CD4-positive, alpha-beta T cell (primary cell): ENCODE data around the gene KCNK1. TPM values are rescaled to one million over a fixed set of nuclear protein-coding genes. Genes with fewer than 3 reads are reported as not detected.

Source experiments
- ATAC-seq: fragments of 200-7000 bp; cut with Tn5 transposase; one replicate; pipeline ENCODE4 v1.10.0; 2022; ENCODE audit warnings: mild to moderate bottlenecking; ENCODE audit not compliant: poor library complexity
- CTCF ChIA-PET: fragments of 350-600 bp; sonication (Branson Sonifier 250); formaldehyde crosslinking; loops from one replicate; lab custom pipeline; 2021; ENCODE audit warnings: antibody characterized with exemption, inconsistent platforms; lab: Charles Lee
- POLR2A ChIA-PET: fragments of 350-600 bp; sonication (Branson Sonifier 250); formaldehyde crosslinking; loops from one replicate; lab custom pipeline; 2021; ENCODE audit warnings: antibody characterized with exemption, inconsistent platforms; lab: Charles Lee
- DNase-seq, 14 experiments: peaks; one replicate each; pipeline ENCODE4 v3.0.0-alpha.2; 2013 to 2020; ENCODE audit warnings: mixed read lengths in 2 of 14
- H3K27ac ChIP-seq, 2 donors: one replicate each; pipeline versions ENCODE4 v1.5.1 to v1.7.0; 2013; ENCODE audit warnings: low read length in 2 of 2, low read depth in 1 of 2, mild to moderate bottlenecking in 1 of 2
- H3K27me3 ChIP-seq, 2 experiments: 1 replicate in 1 of 2; 2 replicates in 1 of 2; pipeline versions ENCODE4 v1.6.1 to v1.7.0; 2013; ENCODE audit warnings: low read length in 2 of 2, control low read depth in 1 of 2, mild to moderate bottlenecking in 1 of 2, moderate library complexity in 1 of 2; ENCODE audit not compliant: insufficient read depth in 2 of 2, control insufficient read depth in 1 of 2
- H3K36me3 ChIP-seq: one replicate; pipeline ENCODE4 v1.6.1; 2013; ENCODE audit warnings: low read length, control low read depth; ENCODE audit not compliant: insufficient read depth
- H3K4me1 ChIP-seq: one replicate; pipeline ENCODE4 v1.6.1; 2013; ENCODE audit warnings: low read length, control low read depth; ENCODE audit not compliant: insufficient read depth
- H3K4me3 ChIP-seq: one replicate; pipeline ENCODE4 v1.5.1; 2013; ENCODE audit warnings: mild to moderate bottlenecking, low read length, moderate library complexity
- H3K9me3 ChIP-seq, 2 experiments: 1 replicate in 1 of 2; 2 replicates in 1 of 2; pipeline versions ENCODE4 v1.6.1 to v1.7.0; 2013; ENCODE audit warnings: low read length in 2 of 2, mild to moderate bottlenecking in 2 of 2, control low read depth in 1 of 2, moderate library complexity in 1 of 2; ENCODE audit not compliant: control insufficient read depth in 1 of 2, insufficient read depth in 1 of 2
- H3K27ac Mint-ChIP-seq: one replicate; pipeline ENCODE4 v1.8.0; 2020; ENCODE audit warnings: mixed read lengths
- H3K27me3 Mint-ChIP-seq: one replicate; pipeline ENCODE4 v1.8.0; 2021; ENCODE audit warnings: mixed read lengths
- H3K36me3 Mint-ChIP-seq: one replicate; pipeline ENCODE4 v1.8.0; 2021; ENCODE audit warnings: low read depth, mixed read lengths
- H3K4me1 Mint-ChIP-seq: one replicate; pipeline ENCODE4 v1.8.0; 2021; ENCODE audit warnings: low read depth, mixed read lengths
- H3K4me3 Mint-ChIP-seq: one replicate; pipeline ENCODE4 v1.8.0; 2020; ENCODE audit warnings: mild to moderate bottlenecking, mixed read lengths
- H3K9me3 Mint-ChIP-seq: one replicate; pipeline ENCODE4 v1.8.0; 2020; ENCODE audit warnings: mixed read lengths
- CTCF ChIP-seq: fragments of 200-600 bp; IDR thresholded peaks from one replicate; pipeline ENCODE4 v1.8.0; 2022; ENCODE audit warnings: antibody characterized with exemption, mild to moderate bottlenecking
- intact Hi-C, 2 experiments: fragments of 100-400 bp; cut with DNase I in 1 of 2; cut with micrococcal nuclease in 1 of 2; formaldehyde crosslinking; loops; one replicate each; pipeline versions ENCODE4 v1.15.1 to v1.9.0; 2023 to 2025; cut with DNase I, micrococcal nuclease
- microRNA-seq: library from miRNA; unstranded; fragments of <30 nt; microRNA quantifications from one replicate; pipeline ENCODE4 v1.2.0, GENCODE V29; 2021; ENCODE audit warnings: borderline microRNAs expressed, borderline replicate concordance
- total RNA-seq, 174 experiments: library from RNA in 2 of 174; stranded (reverse) in 2 of 174; gene quantifications; one replicate each; pipeline ENCODE4 v1.2.3 and lab custom pipeline; 2021 to 2026

The KCNK1 gene
- total RNA-seq, 2 experiments from 2014 or later: not detected

- ATAC-seq (no peak), DNase-seq (no peak)
- TF ChIP-seq CTCF: no peak
- H3K4me1 Mint-ChIP-seq: no peaks in the 10 kb centered on the region
- ChIA-PET POLR2A (no interaction called here), CTCF (no interaction called here)
- Histone ChIP-seq H3K27me3 (peaks cover 0 to 5% of the 10 kb centered on the region in 2 experiments), H3K36me3 (no peaks in the 10 kb centered on the region), H3K9me3 (no peaks in the 10 kb centered on the region), H3K27ac (no peak overlapping the region), H3K4me3 (no peak overlapping the region), H3K4me1 (no peaks in the 10 kb centered on the region)
- peaks cover 2% of the 10 kb centered on the region for H3K9me3 Mint-ChIP-seq
- H3K4me3 Mint-ChIP-seq: no peak overlapping the region
- H3K27me3 Mint-ChIP-seq: peaks cover 8% of the 10 kb centered on the region
- intact Hi-C loops: no loop called here
- H3K36me3 Mint-ChIP-seq: no peaks in the 10 kb centered on the region
- no peak overlapping the region for H3K27ac Mint-ChIP-seq
Measured at GRCh38 chr1:233719655-233720341, 105.9 kb downstream of the KCNK1 start.

DNA sequence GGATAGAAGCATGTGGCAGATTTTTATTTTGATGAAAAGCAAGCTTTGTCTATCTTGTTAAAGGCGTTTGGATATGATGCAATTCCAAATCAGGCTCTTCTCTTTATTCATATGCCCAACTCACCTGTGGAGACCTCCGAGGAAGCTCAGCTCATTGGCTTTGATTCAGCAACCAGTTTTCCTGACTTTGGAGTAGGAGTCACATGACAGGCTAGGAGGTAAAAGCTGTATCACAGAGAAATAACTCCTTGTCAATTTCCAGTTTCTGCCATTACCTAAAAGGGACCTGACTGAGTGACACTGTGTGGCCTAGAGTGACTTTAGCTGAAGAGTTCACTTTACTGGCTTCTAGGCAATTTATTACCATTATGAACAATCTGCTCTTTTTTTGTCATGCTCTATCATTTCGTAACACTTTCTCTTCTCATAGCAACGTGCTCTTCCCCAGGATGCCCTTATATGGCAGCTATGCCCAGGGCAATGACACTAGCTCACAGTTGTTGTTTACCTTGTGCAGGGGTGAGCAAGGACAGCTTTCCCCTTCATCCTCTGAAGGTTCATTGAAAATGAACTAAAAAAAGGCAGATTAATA lies 107.2 kb downstream of the KCNK1 start:
- Mint-ChIP-seq H3K36me3 (no peaks in the 10 kb centered on the region), H3K9me3 (peaks cover 2% of the 10 kb centered on the region), H3K27me3 (peaks cover 8% of the 10 kb centered on the region), H3K4me3 (no peak overlapping the region), H3K27ac (no peak overlapping the region), H3K4me1 (no peaks in the 10 kb centered on the region)
- H3K4me3 ChIP-seq: no peak overlapping the region
- no peak for ATAC-seq
- no peak for DNase-seq
- intact Hi-C loops: no loop called here
- POLR2A ChIA-PET: no interaction called here
- no peak overlapping the region for H3K27ac ChIP-seq
- H3K27me3 ChIP-seq: peaks cover 0 to 5% of the 10 kb centered on the region in 2 experiments
- no peaks in the 10 kb centered on the region for H3K36me3 ChIP-seq
- H3K4me1 ChIP-seq: no peaks in the 10 kb centered on the region
- no peak for TF ChIP-seq CTCF
- CTCF ChIA-PET: no interaction called here
- no peaks in the 10 kb centered on the region for H3K9me3 ChIP-seq

Small RNA genes lying within 50 kb of the gene (microRNA-seq; reads per million reads assigned to microRNA genes)
- gene MIR4427: not detected
